C4-2B (cell line): ENCODE data around the gene EDAR.

Experiments
- CTCF ChIP-seq: fragments of 450-650 bp; conservative IDR thresholded peaks from 2 replicates; pipeline ENCODE4 v1.5.1; 2017; ENCODE audit warnings: mild to moderate bottlenecking
- ZFX ChIP-seq: fragments of 450-650 bp; IDR thresholded peaks from 2 replicates; pipeline ENCODE4 v1.6.1; 2017

DNA sequence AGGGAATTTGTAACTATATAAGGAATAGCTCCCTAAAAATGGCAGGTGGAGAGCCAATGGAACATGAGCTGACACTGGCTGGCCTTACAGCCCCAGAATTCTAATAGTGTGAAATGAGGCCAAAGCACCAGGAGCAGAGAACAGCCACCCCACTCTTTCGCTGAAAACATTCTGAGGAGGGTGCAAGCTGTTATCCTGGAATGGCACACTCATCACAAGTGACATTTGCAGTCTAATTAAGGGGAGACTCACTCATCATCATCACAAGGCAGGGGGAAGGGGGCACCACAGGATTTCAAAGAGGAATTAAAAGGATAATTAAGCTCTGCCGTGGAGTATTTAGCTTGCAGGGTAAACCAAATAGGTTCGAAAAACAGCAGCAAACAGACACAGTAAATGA, 94.3 kb downstream of the EDAR start:
- TF ChIP-seq CTCF = no peak
- TF ChIP-seq ZFX = no peak
